Coronary artery (tissue), 2 donors: Measurements from ENCODE around the gene NPAS3.

Experiments
- DNase-seq: peaks from one replicate; pipeline ENCODE4 v3.0.0-alpha.2; 2017; ENCODE audit warnings: low spot score
- H3K27ac ChIP-seq, 2 donors: fragments of 200-600 bp; sonication (generic); one replicate each; pipeline ENCODE4 v1.5.1; 2016 to 2019
- H3K4me3 ChIP-seq: fragments of 200-600 bp; sonication (generic); 2 replicates; pipeline ENCODE4 v1.5.1; 2016; ENCODE audit warnings: mild to moderate bottlenecking, moderate library complexity
- TF ChIP-seq, protein P1 (sequence below): fragments of 200-600 bp; sonication (generic); IDR thresholded peaks from one replicate; pipeline ENCODE4 v1.5.1; 2019; ENCODE audit warnings: antibody characterized with exemption

NPAS3 gene

GRCh38 chr14:33126433-33126832, 187.8 kb downstream of the NPAS3 start:
- TF ChIP-seq, protein P1, sequence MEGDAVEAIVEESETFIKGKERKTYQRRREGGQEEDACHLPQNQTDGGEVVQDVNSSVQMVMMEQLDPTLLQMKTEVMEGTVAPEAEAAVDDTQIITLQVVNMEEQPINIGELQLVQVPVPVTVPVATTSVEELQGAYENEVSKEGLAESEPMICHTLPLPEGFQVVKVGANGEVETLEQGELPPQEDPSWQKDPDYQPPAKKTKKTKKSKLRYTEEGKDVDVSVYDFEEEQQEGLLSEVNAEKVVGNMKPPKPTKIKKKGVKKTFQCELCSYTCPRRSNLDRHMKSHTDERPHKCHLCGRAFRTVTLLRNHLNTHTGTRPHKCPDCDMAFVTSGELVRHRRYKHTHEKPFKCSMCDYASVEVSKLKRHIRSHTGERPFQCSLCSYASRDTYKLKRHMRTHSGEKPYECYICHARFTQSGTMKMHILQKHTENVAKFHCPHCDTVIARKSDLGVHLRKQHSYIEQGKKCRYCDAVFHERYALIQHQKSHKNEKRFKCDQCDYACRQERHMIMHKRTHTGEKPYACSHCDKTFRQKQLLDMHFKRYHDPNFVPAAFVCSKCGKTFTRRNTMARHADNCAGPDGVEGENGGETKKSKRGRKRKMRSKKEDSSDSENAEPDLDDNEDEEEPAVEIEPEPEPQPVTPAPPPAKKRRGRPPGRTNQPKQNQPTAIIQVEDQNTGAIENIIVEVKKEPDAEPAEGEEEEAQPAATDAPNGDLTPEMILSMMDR, result no peak
- Histone ChIP-seq H3K4me3 (no peak overlapping the region), H3K27ac (no peak overlapping the region)
- no peak for DNase-seq

DNA sequence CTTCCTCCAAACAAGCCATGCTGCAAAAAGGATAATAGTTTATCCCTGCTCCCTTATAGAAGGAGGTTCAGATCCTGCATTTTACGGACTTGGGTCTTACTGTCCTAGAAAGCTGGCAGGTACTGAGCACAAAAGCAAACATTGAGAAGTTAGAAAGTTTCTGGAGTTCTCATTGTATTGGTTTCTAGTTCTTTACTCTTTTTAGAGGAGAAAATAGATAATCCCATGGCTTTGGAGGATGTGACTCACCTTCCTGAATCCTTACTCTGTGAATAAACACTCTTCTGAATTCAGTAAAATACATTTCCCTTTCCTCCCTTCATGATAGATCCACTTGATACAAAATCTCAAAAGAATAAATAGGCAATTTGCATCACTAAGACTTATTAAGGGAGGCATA, 188.9 kb downstream of the NPAS3 start:
- Histone ChIP-seq H3K27ac (no peak overlapping the region), H3K4me3 (no peak overlapping the region)
- no peak for DNase-seq
- TF ChIP-seq, protein P1, result no peak

- Histone ChIP-seq H3K4me3 (no peak overlapping the region), H3K27ac (no peak overlapping the region)
- no peak for DNase-seq
- TF ChIP-seq, protein P1, result no peak
These were observed 193.1 kb downstream of the NPAS3 start for GRCh38 chr14:33131801-33132200.

GRCh38 chr14:33134162-33134561, 195.5 kb downstream of the NPAS3 start:
- DNase-seq, result no peak
- H3K27ac ChIP-seq, result no peak overlapping the region
- TF ChIP-seq, protein P1, result no peak
- no peak overlapping the region for H3K4me3 ChIP-seq

DNA sequence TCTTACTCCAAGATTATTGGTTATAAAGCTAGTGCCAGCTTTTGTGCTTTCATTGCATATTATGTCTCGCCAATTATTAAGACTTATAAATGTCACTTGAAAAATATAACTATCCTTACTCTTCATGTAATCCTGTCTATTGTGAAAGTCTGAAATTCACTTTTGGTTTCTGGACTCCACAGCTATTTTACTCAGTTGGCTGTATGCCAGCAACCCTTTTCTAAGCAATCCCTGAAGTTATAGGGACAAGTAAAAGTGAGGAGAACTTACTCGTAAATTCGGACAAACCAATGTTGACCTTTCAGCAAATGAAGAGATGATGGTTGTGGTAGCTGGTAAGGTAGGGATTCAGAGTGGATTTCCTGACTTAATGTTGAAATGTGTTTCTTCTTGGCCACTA, 196.3 kb downstream of the NPAS3 start:
- H3K27ac ChIP-seq, result no peak overlapping the region
- TF ChIP-seq, protein P1, result no peak
- DNase-seq, result no peak
- no peak overlapping the region for H3K4me3 ChIP-seq

DNA sequence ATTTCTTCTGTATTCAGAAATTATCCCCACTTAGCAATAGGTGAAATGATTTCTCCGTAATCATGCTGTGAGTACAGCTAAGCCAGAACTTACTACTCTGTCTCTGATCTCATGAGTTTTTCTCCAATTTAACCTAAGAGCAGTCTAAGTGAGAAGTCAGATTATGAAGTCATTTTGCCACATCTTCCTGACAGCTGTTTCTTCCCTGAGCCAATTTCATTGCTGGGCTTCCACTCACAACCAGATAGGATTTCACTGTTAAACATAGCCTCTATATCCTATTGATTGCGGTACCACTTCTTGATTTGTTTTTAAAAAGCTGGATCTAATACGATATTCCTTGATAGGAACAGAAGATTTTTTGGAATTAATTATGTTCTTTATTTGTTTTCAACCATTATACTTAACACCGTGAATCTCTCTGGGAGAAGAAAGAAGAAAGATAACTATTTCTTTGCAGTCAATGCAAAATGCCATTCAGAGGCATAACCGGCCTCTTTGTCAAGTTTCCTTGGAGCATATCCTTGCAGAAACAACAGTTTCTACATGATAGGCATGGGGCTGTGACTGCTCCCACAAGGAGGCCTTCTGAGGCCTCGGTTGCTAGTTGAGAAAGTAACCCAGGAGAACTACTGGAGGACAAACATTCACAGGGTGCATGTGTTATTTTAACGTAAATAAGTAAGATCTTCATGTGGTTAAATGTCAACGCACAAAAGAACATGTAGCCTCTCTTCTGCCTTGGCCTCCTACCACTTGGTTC, 212.2 kb downstream of the NPAS3 start:
- Histone ChIP-seq H3K27ac (no peak overlapping the region), H3K4me3 (no peak overlapping the region)
- DNase-seq, result no peak
- TF ChIP-seq, protein P1, result no peak

- Histone ChIP-seq H3K27ac (no peak overlapping the region), H3K4me3 (no peak overlapping the region)
- TF ChIP-seq, protein P1, result no peak
- DNase-seq, result no peak
These were observed 224.4 kb downstream of the NPAS3 start for GRCh38 chr14:33163109-33163508.
